K562 (cell line): ENCODE data around the gene ITK. TPM values are rescaled to one million over a fixed set of nuclear protein-coding genes. Genes with fewer than 3 reads are reported as not detected.
A peak's percentile ranks its signal among the peaks of the same experiment; 100 is the strongest.

Experiments
- ATF1 ChIP-seq, 2 experiments: fragments of 450-650 bp in 1 of 2; IDR thresholded peaks; 2 replicates each; pipeline ENCODE4 v1.6.1; 2016; ENCODE audit warnings: missing compliant biosample characterization in 1 of 2, missing genetic modification characterization in 1 of 2
- CC2D1A ChIP-seq: fragments of 450-650 bp; IDR thresholded peaks from 2 replicates; pipeline ENCODE4 v1.6.1; 2017; ENCODE audit warnings: mild to moderate bottlenecking
- CHCHD3 ChIP-seq: fragments of 250-450 bp; sonication (Bioruptor Pico); IDR thresholded peaks from 2 replicates; pipeline ENCODE4 v2.1.2; 2022; ENCODE audit warnings: mild to moderate bottlenecking
- GATA2 ChIP-seq: sonication (generic); formaldehyde crosslinking; IDR thresholded peaks from 2 replicates; pipeline ENCODE4 v1.4.0; 2020; ENCODE audit warnings: mild to moderate bottlenecking, missing genetic modification reagents
- HLTF ChIP-seq: fragments of 450-650 bp; IDR thresholded peaks from 2 replicates; pipeline ENCODE4 v1.6.1; 2016
- L3MBTL2 ChIP-seq: fragments of 450-650 bp; IDR thresholded peaks from 2 replicates; pipeline ENCODE4 v1.6.1; 2016; ENCODE audit warnings: mild to moderate bottlenecking, moderate library complexity
- NCOA2 ChIP-seq, 2 experiments: fragments of 450-650 bp; IDR thresholded peaks; 2 replicates each; pipeline ENCODE4 v1.6.1; 2018; ENCODE audit warnings: mild to moderate bottlenecking in 2 of 2, moderate library complexity in 1 of 2; ENCODE audit not compliant: partially characterized antibody in 2 of 2
- NEUROD1 ChIP-seq: fragments of 150-350 bp; IDR thresholded peaks from 2 replicates; pipeline ENCODE4 v1.6.1; 2014; ENCODE audit warnings: borderline replicate concordance, low read length, low read depth; ENCODE audit not compliant: partially characterized antibody
- NFE2 ChIP-seq: IDR thresholded peaks from 2 replicates; pipeline ENCODE4 v1.6.1; 2014; ENCODE audit warnings: antibody characterized with exemption, low read depth
- NUFIP1 ChIP-seq: fragments of 450-650 bp; IDR thresholded peaks from 2 replicates; pipeline ENCODE4 v1.6.1; 2018; ENCODE audit not compliant: partially characterized antibody
- POLR2A ChIP-seq: fragments of 450-650 bp; conservative IDR thresholded peaks from 2 replicates; pipeline ENCODE4 v1.6.1; 2016
- SMAD2 ChIP-seq: fragments of 150-350 bp; IDR thresholded peaks from 2 replicates; pipeline ENCODE4 v1.6.1; 2014; ENCODE audit warnings: low read depth, mild to moderate bottlenecking, low read length
- TAF9B ChIP-seq: fragments of 450-650 bp; IDR thresholded peaks from 2 replicates; pipeline ENCODE4 v1.6.1; 2018; ENCODE audit warnings: mild to moderate bottlenecking; ENCODE audit not compliant: partially characterized antibody
- TCF3 ChIP-seq: sonication (generic); formaldehyde crosslinking; IDR thresholded peaks from 2 replicates; pipeline ENCODE4 v1.4.0; 2020; ENCODE audit warnings: mild to moderate bottlenecking, missing genetic modification reagents
- TOE1 ChIP-seq, 2 experiments: fragments of 450-650 bp in 1 of 2; sonication (generic) in 1 of 2; formaldehyde crosslinking in 1 of 2; IDR thresholded peaks; 2 replicates each; pipeline versions ENCODE4 v1.7.1 to v1.8.0; 2016 to 2022; ENCODE audit warnings: borderline replicate concordance in 2 of 2, mild to moderate bottlenecking in 2 of 2, antibody characterized with exemption in 1 of 2, inconsistent platforms in 1 of 2, low read depth in 1 of 2, missing genetic modification reagents in 1 of 2, moderate library complexity in 1 of 2
- ZC3H4 ChIP-seq: sonication (generic); formaldehyde crosslinking; IDR thresholded peaks from 2 replicates; pipeline ENCODE4 v1.9.0; 2021; ENCODE audit warnings: missing genetic modification reagents, borderline replicate concordance
- ZNF354B ChIP-seq: fragments of 250-450 bp; sonication (Bioruptor Pico); IDR thresholded peaks from 2 replicates; pipeline ENCODE4 v1.4.0; 2020
- ZNF764 ChIP-seq: fragments of 250-450 bp; sonication (Bioruptor Pico); IDR thresholded peaks from 2 replicates; pipeline ENCODE4 v1.4.0; 2020; ENCODE audit warnings: low read depth, mild to moderate bottlenecking, moderate library complexity
- ZNF77 ChIP-seq: fragments of 250-450 bp; sonication (Bioruptor Pico); IDR thresholded peaks from 2 replicates; pipeline ENCODE4 v1.5.0; 2020
- polyA plus RNA-seq, 8 experiments: library from polyadenylated mRNA; depleted of rRNA in 4 of 8; stranded (reverse) in 5 of 8; unstranded in 3 of 8; fragments of >200 nt; fragmentation: Nextera tagmentation in 2 of 8; fragmentation: Illumina TruSeq in 1 of 8; extraction: Ambion mirVana in 2 of 8; extraction: Trizol in 1 of 8; gene quantifications; 2 replicates each; pipeline versions ENCODE4 v1.2.1 to v1.2.3, GENCODE V29; 2011 to 2014; ENCODE audit warnings: inconsistent platforms in 1 of 8, missing spikeins in 1 of 8
- total RNA-seq, 7 experiments: library from RNA; depleted of rRNA in 6 of 7; stranded (reverse); fragments of >200 nt in 6 of 7; fragmentation: Illumina TruSeq in 2 of 7; extraction: Trizol in 2 of 7; gene quantifications; 2 replicates each; pipeline versions ENCODE4 v1.2.1 to v1.2.3, GENCODE V29; 2011 to 2021; ENCODE audit warnings: low replicate concordance in 1 of 7
- TF ChIP-seq, protein P1 (sequence below): IDR thresholded peaks from 2 replicates; pipeline ENCODE4 v1.6.1; 2014; ENCODE audit warnings: antibody characterized with exemption
- TF ChIP-seq, protein P2 (sequence below): sonication (generic); formaldehyde crosslinking; IDR thresholded peaks from 2 replicates; pipeline ENCODE4 v1.8.0; 2022; ENCODE audit warnings: missing genetic modification reagents, mild to moderate bottlenecking, moderate library complexity, borderline replicate concordance
- TF ChIP-seq, protein P3 (sequence below): sonication (generic); IDR thresholded peaks from 2 replicates; pipeline ENCODE4 v1.6.1; 2016
- TF ChIP-seq, protein P4 (sequence below): conservative IDR thresholded peaks from 2 replicates; pipeline ENCODE4 v1.6.1; 2011; ENCODE audit warnings: low read depth, mild to moderate bottlenecking, low read length; ENCODE audit not compliant: control insufficient read depth
- TF ChIP-seq, protein P5 (sequence below), 2 experiments: fragments of 450-650 bp in 1 of 2; sonication (generic) in 1 of 2; formaldehyde crosslinking; conservative IDR thresholded peaks; 2 replicates each; pipeline versions ENCODE4 v1.4.0 to v1.8.1; 2020 to 2022; ENCODE audit warnings: mild to moderate bottlenecking in 1 of 2, missing genetic modification reagents in 1 of 2

The ITK gene
- total and polyA plus RNA-seq, 9 of the 15 experiments (the other 6 are each of a cell fraction or from before 2014, with no cell fraction given): 0.04 to 0.75 TPM; not detected in 7

DNA sequence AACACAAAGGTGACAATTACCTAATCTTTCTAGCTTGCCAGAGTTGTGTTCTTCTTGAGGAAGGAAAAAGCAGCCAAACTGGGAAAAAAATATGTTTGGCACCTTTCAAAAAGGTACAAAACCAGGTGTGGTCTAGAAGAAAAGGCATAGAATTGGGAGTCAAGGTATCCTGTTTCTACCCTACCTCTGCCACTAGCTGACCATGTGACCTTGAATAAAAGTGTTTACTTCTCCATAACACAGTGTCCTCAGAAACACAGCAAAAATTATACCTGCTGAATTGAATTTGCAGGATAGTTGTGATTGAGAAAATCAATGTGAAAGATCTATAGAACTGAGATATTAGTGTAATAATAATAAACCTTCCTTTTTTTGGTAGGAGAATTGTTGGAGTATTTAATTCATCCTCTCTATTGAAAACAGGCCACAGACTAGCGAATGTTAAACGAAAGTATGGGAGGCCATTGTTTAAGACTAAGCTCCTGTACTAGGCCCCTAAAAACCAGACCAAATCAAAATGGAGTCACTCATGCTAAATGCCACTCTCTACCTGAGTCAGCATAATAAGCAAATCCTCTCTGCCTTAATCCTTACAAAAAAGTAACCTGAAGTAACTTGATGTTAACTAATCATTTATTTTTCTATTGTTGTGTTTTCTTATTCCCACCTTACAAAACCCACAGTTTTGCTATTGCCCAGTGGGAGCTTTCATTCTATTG, 97.8 kb downstream of the ITK start (continued):
- TF ChIP-seq NEUROD1: no peak
- TF ChIP-seq, protein P1, sequence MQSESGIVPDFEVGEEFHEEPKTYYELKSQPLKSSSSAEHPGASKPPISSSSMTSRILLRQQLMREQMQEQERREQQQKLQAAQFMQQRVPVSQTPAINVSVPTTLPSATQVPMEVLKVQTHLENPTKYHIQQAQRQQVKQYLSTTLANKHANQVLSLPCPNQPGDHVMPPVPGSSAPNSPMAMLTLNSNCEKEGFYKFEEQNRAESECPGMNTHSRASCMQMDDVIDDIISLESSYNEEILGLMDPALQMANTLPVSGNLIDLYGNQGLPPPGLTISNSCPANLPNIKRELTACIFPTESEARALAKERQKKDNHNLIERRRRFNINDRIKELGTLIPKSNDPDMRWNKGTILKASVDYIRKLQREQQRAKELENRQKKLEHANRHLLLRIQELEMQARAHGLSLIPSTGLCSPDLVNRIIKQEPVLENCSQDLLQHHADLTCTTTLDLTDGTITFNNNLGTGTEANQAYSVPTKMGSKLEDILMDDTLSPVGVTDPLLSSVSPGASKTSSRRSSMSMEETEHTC: no peak
- TF ChIP-seq POLR2A: no peak
- TF ChIP-seq, protein P2, sequence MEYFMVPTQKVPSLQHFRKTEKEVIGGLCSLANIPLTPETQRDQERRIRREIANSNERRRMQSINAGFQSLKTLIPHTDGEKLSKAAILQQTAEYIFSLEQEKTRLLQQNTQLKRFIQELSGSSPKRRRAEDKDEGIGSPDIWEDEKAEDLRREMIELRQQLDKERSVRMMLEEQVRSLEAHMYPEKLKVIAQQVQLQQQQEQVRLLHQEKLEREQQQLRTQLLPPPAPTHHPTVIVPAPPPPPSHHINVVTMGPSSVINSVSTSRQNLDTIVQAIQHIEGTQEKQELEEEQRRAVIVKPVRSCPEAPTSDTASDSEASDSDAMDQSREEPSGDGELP: no peak
- TF ChIP-seq TCF3: no peak
- no peak for TF ChIP-seq NUFIP1
- TF ChIP-seq CC2D1A: no peak
- TF ChIP-seq TAF9B: no peak
- TF ChIP-seq GATA2 (CRISPR knock-in tag): no peak
- no peak for TF ChIP-seq SMAD2
- TF ChIP-seq, protein P3, sequence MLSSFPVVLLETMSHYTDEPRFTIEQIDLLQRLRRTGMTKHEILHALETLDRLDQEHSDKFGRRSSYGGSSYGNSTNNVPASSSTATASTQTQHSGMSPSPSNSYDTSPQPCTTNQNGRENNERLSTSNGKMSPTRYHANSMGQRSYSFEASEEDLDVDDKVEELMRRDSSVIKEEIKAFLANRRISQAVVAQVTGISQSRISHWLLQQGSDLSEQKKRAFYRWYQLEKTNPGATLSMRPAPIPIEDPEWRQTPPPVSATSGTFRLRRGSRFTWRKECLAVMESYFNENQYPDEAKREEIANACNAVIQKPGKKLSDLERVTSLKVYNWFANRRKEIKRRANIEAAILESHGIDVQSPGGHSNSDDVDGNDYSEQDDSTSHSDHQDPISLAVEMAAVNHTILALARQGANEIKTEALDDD: no peak
- TF ChIP-seq, protein P4, sequence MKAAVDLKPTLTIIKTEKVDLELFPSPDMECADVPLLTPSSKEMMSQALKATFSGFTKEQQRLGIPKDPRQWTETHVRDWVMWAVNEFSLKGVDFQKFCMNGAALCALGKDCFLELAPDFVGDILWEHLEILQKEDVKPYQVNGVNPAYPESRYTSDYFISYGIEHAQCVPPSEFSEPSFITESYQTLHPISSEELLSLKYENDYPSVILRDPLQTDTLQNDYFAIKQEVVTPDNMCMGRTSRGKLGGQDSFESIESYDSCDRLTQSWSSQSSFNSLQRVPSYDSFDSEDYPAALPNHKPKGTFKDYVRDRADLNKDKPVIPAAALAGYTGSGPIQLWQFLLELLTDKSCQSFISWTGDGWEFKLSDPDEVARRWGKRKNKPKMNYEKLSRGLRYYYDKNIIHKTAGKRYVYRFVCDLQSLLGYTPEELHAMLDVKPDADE: no peak
- no peak for TF ChIP-seq NCOA2 (IDR thresholded peaks at IDR 0.05; ENCODE audit: partially characterized antibody in 2 of 2)
- TF ChIP-seq CHCHD3 (CRISPR knock-in tag): no peak
- no peak for TF ChIP-seq L3MBTL2
- TF ChIP-seq TOE1 (IDR thresholded peaks at IDR 0.05; ENCODE audit: borderline replicate concordance): no peak
- TF ChIP-seq TOE1 (CRISPR knock-in tag; IDR thresholded peaks at IDR 0.05; ENCODE audit: borderline replicate concordance, low read depth): no peak
- TF ChIP-seq ZNF764 (CRISPR knock-in tag): no peak
- TF ChIP-seq HLTF: no peak
- TF ChIP-seq ATF1 (CRISPR knock-in tag; IDR thresholded peaks at IDR 0.05): no peak
- TF ChIP-seq ATF1 (tag; IDR thresholded peaks at IDR 0.05): peak; percentile 26; the same call in 1 of the 2 replicates
- TF ChIP-seq ZNF354B (CRISPR knock-in tag): peak; percentile 94
- TF ChIP-seq, protein P5, sequence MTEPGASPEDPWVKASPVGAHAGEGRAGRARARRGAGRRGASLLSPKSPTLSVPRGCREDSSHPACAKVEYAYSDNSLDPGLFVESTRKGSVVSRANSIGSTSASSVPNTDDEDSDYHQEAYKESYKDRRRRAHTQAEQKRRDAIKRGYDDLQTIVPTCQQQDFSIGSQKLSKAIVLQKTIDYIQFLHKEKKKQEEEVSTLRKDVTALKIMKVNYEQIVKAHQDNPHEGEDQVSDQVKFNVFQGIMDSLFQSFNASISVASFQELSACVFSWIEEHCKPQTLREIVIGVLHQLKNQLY (CRISPR knock-in tag; conservative IDR thresholded peaks at IDR 0.05): peak in 1 of 2 experiments; percentile 71; a peak in 1 of 4 replicates
- TF ChIP-seq NFE2: no peak
- no peak for TF ChIP-seq ZNF77 (CRISPR knock-in tag)
- no peak for TF ChIP-seq ZC3H4 (CRISPR knock-in tag)
